HG03095 (cell line): ENCODE data around the gene SMAD3.

Source experiments
- ATAC-seq: cut with Tn5 transposase; IDR thresholded peaks from one replicate; pipeline ENCODE4 v1.9.1; 2021; ENCODE audit warnings: moderate library complexity; ENCODE audit not compliant: unreplicated experiment

The SMAD3 gene

DNA sequence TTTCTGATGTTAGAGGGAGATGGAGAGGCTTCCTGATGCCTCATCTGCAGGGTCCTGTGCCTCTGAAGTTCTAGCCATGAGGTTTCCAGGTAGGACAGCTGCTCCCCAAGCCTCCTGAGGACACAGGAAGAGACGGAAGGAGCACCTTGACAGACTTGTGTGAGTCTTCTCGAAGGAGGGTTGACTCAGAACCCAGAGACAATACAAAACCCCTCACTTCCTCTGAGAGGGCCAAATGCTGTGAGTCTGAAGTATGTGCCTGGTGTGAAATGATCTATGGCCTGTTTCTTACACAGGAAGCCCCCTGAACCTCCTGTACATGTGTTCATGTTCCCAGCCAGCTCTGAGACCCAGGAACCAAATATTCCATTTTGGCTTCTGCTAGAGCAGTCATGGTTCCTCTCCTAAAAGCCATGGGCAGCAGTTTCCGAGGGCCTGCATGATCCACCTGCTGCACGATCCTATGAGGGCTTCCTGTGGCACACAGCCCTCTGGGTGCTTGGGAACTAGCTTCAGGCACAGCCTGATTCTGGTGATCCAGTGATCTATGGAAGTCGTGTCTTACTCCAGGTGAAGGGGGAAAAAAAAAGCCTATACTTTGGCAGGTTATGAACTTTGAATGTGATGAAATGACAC is 126.9 kb downstream of the SMAD3 start:
- no peak for ATAC-seq

DNA sequence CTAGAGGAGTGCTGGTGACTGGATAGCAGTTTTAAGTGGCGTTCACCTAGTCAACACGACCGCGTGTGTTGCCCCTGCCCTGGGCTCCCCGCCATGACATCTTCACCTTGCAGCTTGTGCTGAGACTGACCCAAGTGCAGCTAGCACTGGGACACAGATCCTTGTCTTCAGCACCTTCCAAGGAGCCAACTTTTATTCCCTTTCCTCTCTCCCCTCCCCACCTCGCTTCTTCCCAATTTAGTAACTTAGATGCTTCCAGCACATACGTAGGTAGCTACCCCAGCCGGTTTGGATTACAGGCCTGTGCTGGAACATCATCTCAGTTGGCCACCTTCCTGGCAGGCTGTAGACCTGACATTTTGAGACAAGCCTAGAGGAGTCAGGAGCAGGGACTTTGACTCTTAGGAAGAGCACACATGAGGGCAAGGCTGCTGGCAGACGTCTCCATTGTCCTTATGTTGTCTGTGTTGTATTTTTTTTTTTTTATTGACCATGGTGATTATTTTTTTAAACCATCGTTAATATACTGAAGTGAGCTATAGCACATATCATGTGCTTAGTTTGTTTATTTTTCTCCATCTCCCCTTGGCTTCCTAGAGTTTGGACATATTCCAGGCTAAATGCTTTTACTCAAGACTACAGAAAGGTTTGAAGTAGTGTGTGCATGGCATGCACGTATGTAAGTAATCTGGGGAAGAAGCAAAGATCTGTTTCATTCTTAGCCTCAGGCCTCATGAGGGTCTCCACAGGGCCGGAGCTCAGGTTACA is 128.0 kb downstream of the SMAD3 start:
- no peak for ATAC-seq

DNA sequence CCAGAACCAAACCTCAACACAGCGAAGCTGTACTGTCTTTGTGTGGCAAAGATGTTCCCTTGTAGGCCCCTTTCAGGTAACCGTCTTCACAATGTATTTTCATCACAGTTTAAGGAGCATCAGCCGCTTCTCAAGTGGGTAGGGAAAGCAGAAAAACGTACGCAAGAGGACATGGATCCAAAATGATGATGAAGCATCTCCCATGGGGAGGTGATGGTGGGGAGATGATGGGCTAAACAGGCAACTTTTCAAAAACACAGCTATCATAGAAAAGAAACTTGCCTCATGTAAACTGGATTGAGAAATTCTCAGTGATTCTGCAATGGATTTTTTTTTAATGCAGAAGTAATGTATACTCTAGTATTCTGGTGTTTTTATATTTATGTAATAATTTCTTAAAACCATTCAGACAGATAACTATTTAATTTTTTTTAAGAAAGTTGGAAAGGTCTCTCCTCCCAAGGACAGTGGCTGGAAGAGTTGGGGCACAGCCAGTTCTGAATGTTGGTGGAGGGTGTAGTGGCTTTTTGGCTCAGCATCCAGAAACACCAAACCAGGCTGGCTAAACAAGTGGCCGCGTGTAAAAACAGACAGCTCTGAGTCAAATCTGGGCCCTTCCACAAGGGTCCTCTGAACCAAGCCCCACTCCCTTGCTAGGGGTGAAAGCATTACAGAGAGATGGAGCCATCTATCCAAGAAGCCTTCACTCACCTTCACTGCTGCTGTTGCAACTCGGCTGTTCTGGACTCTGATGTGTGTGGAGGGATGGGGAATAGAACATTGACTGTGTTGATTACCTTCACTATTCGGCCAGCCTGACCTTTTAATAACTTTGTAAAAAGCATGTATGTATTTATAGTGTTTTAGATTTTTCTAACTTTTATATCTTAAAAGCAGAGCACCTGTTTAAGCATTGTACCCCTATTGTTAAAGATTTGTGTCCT is 129.0 kb downstream of the SMAD3 start:
- ATAC-seq: no peak

DNA sequence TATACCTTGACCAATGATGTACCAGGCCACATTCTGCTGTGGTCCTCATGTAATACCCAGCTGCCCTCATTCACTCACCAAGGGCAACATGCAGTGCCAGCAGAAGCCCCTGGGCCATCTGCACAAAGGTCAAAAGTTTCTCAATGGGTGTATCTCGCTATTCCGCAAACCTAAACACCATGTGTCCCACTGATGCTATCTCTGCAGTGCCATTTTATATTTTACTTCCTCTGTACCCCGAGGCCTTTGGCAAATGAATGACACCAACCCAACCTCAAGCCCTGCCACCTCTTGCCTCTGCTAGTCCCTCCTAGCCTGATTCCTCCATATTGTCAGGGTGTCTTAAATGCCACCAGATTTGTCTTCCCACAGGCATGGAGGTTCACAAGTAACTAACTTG is 129.9 kb downstream of the SMAD3 start:
- ATAC-seq: no peak

DNA sequence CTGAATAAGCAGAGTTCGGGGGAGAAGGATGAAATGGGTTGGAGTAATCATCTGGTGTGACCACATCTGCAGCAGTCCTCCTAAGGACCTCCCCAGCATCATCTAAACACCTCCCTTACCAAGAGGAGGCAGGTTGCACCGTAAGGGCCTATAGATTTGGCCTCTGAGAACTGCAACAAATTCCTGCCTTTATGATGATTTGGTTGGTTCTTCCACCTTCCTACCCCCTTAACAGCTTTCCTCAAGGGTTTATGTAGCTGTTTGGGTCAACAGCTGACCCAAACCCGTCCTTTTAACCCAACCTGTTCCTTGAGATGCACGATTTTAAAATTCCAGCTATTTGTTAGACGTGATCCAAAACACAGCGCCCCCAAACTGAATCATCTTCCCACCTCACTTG is 130.8 kb downstream of the SMAD3 start:
- no peak for ATAC-seq

DNA sequence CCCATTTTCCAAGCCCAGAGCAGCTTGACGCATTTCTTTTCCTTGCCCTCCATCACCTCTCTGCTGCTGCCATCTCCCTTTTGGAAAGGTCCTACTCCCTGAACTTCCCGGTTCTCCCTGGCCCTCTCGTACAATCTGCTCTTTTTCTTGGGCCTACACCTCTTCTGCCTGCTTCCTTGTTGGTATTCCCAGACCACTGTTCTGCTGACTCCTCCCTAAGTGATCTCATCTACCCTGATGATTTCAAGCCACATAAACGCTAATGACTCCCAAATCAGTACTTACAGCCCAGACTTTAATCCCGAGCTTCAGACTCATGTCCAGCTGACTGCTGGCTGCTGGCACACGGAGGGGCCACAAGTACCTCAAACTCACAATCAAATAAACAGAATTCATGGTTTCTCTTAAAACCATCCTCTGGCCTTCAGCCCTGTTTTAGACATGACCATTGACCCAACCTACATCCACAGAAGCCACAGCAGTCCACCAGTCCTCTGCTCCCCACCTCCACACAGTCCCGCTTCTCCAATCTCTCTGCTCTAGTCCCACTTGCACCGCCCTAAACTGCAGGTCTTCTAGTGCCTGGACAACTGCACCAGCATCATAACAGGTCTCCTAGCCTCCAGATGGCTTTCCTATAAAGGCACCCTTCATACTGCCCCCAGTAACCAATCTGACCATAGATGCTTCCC is 131.4 kb downstream of the SMAD3 start:
- ATAC-seq: no peak

DNA sequence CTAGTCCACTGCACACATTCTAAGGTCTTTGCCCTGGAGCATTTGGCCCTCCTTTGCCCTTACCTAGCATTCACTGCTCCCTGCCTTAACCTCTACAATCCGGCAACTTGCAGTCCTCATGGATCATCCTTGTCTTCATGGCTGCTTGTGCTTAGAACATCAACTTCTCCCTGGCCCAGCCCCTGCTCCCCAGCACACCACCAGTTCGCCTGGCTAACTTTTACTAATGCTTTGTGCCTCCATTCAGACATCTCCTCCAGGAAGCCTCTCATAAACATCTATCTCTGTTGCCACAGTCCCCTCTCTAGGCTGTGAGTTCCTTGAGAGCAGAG is 131.9 kb downstream of the SMAD3 start:
- ATAC-seq: no peak

DNA sequence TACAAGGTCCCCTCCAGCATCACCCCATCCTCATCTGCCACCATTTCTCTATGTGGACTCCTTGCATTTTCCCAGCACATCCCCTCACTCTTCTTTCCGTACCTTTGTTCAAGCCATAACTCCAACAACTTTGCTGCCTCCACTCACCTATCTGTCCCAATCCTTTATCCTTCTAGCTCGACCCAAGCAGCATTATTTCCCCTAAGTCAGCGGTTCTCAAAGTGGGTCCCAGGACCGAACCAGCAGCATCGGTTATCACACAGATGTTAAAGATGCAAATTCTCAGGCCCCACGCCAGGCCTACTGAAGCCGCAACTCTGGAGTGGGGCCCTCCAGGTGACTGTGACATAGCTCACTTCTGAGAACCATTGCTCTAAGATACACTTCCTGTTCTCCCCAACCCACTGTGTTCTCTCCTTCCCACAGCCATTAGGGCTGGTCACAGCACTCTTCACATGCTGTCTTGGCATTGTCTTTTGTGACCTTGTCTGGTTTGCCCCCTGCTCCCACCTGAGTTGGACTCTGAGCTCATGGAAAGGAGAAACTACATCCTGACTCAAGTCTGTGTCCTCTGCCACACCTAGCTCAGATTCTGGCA is 132.9 kb downstream of the SMAD3 start:
- ATAC-seq: no peak

DNA sequence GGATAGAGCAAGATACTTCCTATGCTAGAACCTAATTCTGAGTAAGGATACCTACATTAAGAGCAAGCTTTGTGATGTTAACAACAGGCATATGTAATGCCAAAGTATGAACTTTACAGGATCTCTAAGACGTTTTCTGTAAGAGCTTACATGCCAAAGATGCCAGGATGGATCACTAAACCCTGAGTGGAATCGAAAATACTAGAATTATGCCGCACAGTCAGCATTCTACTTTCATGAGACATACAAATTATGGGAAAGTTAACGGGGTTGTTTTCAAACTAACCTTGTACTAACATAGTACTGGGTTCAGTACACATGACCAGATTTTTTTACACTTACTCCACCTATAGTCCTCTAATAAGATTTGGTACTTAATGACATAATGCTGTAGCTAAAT is 134.0 kb downstream of the SMAD3 start:
- no peak for ATAC-seq

DNA sequence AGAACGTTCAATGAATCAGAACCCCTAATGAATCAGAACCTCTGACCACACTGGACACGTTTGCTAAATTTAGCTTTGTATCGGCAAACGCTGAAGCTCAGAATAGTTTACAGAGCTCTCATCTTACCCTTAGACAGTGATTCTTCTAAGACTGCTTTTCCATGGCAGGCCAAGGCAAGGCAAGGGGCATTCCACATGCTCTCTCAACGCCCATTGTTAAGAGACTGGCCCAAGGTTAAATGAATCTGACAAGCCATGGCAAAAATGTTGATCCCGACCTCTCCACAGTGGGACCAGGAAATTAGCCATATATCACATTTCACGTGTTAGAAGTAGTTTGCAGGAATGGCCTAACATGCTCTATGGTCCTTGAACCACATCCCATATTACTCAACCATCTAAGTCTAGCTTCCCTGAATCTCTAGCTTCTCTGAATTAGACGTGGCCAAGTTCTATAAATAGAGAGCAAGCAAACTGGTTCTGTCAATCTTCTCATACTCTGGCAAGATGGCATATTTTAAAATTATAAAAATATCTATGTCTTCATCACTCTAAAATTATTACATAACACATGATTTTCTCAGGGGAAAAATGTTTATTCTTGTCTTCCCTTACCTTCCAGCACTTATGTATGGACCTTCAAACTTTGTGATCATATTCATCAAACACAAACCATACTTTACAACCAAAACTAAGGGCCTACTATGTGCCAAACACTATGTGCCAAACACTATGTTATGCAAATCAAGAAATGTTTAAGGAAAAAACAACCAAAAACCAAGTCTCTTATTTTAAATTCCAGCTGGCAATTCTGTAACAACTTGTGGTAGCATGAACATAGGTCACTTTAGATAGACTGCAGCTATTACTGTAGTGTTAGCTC is 134.7 kb downstream of the SMAD3 start:
- no peak for ATAC-seq

DNA sequence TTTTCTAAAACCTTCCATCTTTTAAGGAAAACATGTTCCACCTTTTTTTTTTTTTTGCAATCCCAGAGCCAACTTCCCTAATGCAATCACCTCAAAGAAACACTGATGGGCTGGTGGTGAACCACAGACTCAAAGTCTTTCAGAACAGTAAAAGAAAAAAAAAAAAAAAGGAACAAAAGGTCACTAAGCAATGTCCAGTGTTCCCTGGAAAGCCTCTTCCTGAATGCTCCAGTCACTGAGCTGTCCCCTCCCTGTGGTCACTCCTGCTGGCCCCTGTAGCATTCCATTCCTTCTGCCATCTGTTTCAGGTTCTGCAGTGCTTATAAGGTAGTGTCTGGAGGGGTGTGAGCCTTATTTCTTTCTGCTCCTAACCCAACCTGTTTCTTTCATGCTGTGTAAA is 135.7 kb downstream of the SMAD3 start:
- no peak for ATAC-seq

DNA sequence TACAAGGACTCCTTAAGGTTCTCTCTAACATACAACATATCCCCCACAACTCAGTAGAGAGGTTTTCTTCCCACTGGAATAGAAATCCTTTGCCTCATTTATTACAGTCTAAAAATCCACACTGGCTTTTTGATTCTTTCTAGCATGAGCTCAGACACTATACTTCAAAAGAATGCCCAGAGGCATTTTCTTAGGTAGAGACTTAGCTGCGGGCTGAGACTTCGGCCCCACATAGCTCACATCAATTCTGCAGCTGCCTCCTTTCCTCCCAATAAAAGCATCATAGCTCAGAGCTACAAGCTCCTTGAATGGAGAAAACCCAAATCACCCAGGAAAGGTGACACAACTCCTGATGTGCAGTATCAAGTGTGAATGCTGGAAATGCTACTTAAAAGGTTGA is 136.7 kb downstream of the SMAD3 start:
- ATAC-seq: no peak

DNA sequence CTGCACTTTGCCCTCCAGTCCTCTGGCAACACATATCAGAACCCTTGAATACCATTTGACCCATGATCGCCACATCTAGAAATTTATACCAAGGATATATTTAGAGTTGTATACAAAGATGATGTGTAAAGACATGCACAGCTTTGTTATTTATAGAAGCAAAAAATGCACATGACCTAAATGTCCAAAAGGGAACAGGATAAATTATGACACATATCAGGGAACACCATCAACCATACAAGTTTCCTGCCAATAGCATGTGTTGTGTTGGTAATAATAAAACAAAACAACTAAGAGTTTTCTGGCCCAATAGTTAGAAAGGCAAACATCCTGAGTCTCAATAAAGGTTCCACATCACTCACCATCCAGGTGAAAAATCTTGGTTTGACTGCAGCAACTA is 137.6 kb downstream of the SMAD3 start:
- ATAC-seq: no peak

DNA sequence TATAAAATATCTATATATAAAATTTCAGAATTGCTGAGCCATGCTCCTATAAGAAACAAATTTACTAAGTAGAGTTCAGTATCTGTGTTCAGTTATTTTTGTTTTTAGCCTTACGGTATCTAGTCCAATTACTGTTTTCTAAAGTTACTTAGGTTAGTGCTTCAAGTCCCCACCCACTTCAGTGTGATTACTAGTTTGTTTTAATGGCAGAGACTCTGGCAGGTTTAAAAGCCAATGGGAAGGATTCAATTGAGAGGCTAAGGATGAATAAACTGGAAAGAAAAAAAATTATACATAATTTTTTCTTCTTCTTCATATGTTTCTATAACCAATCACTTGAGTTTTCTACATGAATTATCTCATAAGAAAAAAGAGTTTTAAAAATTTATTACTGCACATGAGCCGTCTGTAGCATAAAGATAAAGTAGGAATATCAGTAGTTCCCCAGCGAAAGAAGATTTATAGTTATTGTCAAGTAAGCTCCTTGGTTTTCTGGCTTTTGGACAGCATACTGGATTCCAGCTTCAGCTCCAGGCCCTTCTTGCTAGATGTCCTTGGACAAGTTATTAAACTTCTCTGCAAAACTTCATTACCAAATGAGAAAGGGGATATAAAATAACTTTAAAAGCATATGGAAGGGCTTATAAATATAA is 142.3 kb downstream of the SMAD3 start:
- ATAC-seq: no peak

DNA sequence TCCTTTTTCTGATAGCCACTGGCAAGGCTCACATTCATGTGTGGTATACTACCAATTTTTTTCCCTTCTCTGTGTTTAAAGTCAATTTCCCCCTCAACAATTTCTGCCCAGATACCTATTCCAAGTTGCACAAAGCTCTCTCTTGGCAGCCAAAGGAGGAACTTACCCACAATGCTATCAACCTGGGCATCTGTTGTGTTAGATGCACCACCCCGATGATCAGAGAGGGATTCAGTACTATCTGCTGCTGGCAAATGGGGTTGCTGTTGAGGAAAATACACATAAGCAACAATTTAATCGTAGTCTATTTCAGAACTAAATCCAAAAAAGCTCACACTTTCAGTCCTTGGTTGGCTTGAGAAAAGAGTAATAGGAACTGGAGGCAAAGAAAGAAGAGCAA is 143.0 kb downstream of the SMAD3 start:
- no peak for ATAC-seq

DNA sequence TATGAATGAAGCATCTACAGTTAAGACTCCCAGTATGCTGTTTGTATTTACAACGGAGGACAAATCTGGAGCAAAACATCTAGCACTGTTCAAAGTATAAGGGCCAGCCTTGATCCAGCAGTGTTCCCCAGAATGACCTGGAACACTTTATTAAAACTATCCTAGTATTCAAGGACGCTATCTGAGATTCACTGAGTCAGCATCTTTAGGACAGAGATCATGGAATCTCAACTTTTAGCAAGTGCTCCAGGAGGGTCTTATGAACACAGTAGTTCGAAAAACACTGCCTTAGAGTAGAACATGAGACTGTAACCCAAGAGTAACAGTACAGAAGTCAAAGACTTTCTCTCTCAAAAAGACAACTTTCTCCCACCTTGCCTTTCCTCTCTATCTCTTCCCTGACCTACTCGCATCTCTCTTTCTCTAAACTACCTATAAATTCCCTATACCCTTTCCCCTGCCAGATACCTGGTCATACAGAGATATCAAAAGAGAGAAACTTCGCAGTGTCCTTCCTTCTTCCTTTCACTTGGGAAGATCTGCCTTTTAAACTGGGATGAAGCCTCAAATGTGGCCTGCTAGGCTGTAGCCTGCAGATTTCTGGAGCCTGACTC is 145.3 kb downstream of the SMAD3 start:
- no peak for ATAC-seq

DNA sequence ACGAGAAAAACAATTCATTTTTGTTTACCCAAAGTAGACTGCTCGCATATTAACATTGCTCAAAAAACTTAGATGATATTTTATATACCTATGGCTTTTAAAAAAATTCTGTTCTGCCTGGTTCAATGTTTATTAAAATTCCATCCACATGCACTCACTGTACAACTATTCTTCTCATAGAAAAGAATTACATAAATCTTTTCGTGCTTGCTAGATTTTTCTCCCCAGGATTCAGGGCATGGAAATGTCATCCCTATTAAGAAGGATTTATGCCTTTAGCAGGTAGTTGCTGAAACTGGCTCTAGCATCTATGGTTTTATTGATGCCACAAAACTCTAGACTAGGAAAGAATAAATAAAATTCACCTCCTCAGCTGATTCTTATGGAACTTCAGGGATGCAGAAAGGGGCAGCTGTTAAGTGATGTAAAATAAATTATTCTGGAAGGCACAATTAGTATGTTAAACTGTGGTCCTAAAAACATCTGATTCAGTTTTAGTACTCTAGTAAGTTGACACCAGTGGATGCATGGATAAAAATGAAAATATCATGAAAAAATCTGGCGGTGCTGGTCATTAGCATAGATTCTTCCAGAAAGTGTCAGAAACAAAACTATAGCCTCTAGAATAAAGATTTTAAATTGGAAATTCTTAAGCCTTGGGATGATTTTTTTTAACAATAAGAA is 147.4 kb downstream of the SMAD3 start:
- no peak for ATAC-seq

DNA sequence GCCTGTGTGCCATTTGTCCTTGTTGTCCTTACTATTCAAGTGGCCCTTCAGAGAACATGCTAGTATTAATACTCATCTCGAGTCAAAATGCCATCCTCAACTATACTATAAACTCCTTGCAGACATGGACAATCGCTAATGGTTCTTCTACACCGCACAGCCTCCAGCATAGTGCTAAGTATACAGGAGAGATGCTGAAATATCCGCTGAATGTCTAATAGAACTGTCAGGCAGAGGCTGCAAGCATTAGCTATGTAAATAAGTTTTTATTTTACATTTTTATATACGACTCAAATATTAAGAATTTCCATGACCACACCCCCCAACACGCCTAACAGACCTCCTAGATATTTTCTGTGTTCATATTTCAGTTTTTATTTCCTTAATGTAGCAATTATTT is 149.7 kb downstream of the SMAD3 start:
- ATAC-seq: no peak
